Measurements from ENCODE around the gene C19orf33.

C19orf33 gene

DNA sequence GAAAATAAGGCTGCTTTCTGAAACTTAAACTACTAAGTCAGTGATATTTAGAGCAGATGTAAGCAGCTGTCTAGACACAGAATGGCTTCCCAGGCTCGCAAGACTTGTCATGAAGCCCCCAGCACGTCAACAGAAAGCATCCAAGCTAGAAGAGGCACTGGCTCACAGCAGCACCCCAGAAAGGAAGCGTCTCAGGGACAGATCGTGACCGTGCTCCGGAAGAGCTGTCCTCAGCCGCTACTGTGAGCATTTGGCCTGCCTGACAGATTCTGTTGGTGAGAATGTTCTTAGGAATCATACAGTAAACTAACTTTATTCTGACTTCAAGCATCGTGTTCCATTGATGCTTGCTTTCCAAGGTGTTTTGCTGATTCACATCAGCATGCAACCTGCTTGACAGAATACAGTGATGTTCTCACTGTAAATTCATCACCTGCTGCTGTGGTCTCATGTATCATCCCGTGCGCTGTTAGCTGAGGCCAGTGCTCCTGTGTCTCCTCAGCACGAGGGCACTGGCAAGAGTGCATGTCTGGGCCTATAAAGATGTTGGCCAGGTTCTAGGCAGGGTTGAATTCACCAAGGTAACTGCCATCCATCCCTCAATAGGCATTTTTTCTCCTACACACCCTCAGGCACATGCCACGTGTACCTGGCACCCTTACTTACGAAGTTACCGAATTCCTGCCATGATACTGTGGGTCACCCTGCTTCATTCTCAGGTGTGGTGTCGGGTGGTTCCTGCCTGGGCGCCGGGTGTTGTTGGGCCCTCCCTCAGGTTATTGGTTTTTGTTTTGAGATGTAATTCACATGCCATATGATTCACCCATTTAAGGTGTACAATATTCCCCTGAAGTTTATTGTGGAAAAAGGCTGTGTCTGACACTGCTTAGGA is 23.8 kb upstream of the C19orf33 start:
- no peak for DNase-seq (ENCODE audit: low spot score)

DNA sequence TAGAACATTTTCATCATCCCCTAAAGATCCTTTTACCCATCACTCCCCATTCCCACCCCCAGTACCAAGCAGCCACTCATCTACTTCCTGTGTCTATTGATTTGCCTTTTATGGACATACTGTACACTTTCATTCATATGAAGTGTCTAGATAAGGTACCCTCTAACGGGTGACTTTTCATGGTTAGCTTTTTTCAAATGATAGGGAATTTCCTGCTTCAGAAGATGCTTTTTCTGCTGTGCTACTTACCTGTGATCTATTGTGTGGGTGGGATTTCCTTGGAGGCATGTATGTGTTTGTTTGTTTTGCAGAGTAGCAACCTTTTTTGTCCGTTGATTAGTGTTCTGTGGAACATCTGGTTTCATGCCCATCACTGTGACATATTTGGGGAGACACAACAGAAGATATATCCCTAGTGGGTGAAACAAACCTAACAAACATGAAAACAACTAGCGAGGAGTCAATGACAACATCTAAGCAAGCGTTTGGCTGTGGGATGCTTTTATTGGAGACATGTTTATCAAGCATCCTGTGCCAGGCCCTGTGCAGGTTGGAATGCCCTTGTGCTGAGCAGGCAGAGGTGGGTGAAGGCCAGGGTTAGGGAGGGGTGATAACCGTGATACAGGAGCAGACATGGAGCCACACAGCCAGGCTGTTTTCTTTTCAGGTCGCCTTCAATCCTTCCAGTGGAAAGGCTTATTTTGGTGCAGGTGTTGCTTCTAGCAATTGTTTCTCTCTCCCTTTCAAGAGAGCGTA is 22.1 kb upstream of the C19orf33 start:
- no peak for DNase-seq (ENCODE audit: low spot score)

DNA sequence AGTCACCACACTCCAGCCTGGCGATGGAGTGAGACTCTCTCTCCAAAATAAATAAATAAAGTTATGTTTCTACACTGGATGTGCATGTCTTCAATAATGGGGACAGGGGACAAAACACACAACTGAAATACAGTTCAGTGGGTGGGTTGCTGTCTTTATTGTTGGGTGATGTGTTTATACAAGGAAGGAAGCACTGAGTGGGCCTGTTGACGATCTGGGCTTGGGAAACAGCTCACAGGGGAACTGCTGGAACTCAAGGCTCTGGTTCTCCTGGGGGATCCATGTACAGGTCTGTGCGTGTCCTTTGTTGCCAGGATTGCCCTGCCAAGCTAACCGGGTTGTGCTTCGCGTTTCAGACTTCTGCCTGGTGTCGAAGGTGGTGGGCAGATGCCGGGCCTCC is 20.8 kb upstream of the C19orf33 start:
- no peak for DNase-seq (ENCODE audit: low spot score)

GRCh38 chr19:38284422-38284821 is 19.6 kb upstream of the C19orf33 start:
- DNase-seq (ENCODE audit: low spot score) = no peak

DNA sequence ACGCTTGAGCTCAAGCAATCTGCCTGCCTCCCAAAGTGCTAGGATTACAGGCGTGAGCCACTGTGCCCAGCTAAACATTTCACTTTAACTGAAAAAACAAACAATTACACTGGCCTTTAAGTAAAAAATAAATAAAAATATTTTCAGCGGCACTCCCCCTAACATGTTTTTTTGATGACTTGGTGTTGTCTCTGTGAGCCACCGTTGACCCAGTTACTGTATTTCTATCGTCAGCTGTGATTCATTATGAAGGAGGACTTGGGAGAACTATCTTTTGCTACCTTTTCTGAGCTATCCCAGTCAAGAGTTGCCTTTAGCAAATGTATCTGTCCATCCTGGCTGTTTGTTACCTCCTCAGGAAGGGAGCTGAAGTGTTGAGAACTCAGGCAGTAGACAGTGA is 18.5 kb upstream of the C19orf33 start:
- no peak for DNase-seq (ENCODE audit: low spot score)

GRCh38 chr19:38287604-38288003 is 16.4 kb upstream of the C19orf33 start:
- no peak for DNase-seq (ENCODE audit: low spot score)

GRCh38 chr19:38288123-38288855 is 15.8 kb upstream of the C19orf33 start:
- DNase-seq (ENCODE audit: low spot score) = no peak

GRCh38 chr19:38289955-38290354 is 14.1 kb upstream of the C19orf33 start:
- DNase-seq (ENCODE audit: low spot score) = no peak

- no peak for DNase-seq (ENCODE audit: low spot score)
These were observed 13.4 kb upstream of the C19orf33 start for GRCh38 chr19:38290631-38291147.

- no peak for DNase-seq (ENCODE audit: low spot score)
These were observed 12.2 kb upstream of the C19orf33 start for GRCh38 chr19:38291855-38292254.

DNA sequence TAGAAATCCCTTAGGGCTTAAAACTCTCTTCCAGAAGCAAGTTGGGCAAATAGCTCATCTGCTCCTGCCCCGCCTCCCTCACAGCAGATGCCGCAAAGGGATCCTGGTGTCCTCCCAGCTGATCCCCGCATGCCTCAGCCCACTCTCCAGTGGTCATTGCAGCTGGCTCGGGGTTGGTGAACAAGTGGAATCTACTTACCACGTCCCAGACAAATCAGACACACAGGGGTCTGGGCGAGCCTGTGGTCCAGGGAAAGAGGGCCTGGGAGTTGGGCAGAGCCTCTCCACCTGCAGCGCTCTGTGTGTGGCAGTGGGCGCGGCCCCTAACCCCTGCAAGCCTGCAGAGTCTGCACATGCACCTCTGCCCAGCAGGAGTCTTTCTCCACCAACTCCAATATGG is 10.8 kb upstream of the C19orf33 start:
- no peak for DNase-seq (ENCODE audit: low spot score)

DNA sequence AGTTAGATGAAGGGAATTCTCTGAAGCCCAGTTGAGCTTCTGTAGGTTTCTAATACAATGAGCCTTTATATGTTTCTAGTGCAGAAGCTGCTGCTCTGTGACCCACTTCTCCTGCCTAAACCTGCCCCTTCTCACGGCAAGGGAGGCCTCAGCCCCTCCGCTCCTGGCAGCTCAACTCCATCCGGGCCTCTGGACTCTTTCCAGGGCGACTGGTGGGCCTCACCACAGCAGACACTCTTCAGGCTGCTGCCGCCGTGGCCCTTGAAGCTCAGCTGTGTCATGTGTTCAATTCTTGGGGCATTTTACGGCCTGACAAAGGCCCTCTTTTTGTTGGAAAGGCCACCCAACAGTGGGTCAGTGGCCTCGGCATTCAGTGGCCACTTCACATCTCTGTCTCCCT is 10.0 kb upstream of the C19orf33 start:
- no peak for DNase-seq (ENCODE audit: low spot score)

- DNase-seq (ENCODE audit: low spot score) = no peak
These were observed 5.0 kb upstream of the C19orf33 start for GRCh38 chr19:38298821-38299680.

- no peak for DNase-seq (ENCODE audit: low spot score)
These were observed 358 bp downstream of the C19orf33 start for GRCh38 chr19:38304352-38304865.

- DNase-seq (ENCODE audit: low spot score) = no peak
These were observed 897 bp downstream of the C19orf33 start for GRCh38 chr19:38304866-38305429.

DNA sequence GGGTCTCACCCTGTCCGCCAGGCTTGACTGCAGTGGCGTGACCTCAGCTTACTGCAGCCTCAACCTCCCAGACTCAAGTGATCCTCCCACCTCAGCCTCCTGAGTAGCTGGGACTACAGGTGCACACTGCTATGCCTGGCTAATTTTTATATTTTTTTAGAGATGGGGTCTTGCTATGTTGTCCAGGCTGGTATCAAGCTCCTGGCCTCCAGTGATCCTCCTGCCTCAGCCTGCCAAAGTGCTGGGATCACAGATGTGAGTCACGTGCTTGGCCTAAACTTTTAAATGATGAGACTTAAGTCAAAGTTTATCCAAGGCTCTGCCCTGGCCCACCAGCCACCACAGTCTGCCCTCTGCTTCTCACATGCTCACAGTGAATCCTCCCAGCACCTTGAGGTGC is 2.2 kb downstream of the C19orf33 start:
- no peak for DNase-seq (ENCODE audit: low spot score)

- DNase-seq (ENCODE audit: low spot score) = no peak
These were observed 3.0 kb downstream of the C19orf33 start for GRCh38 chr19:38307076-38307475.

DNA sequence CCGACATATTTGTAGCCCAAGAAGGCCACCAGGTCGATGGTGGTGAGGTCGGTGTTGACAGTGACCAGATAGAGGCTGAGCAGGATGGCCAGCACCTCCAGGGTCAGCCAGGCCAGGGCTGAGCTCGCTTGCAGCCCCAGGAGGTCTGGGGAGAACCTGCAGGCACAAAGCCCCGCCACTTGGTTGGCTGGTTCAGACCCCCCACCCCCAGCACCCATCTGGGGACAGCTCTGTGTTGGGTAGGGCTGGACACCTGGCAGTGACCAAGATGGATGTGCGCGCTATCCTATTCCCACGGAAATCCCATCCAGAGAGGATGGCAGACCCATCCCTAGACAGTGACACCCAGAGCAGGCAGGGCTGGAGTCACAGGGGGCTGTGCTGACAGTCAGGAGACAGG is 3.5 kb downstream of the C19orf33 start:
- DNase-seq (ENCODE audit: low spot score) = no peak

DNA sequence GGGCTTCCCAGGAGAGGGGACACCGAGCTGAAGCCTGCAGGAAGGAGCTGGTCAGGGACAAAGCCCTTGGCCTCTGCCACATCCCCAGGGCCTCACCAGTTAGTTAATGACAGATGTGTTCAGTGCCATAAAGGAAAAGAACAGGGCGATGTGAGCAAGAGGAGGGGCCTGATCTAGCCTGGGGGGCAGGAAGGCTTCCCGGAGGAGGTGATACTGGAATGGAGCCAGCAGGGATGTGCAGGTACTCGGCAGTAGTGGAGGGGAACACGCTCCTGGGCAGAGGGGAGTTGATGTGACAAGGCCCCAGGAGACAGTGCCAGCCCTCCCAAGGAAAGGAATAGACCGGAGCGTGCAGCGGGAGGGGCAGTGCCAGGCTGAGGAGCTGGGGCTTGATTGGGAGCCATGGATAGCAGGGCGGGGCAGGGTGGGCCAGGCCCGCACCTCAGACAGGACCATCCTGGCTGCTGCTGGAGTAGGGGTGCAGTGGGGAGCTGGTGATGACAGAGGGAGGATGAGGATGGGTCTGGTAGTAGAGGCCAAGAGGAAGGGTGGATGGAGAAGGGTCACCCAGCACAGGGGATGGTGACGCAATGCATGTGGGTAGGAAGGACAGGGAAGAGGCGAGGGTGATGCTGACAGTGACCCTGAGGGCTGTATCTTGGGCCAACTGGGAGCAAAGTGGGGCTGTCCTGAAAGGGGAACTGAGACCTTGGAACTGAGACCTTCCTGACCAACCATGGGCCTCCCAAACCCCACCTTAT is 4.1 kb downstream of the C19orf33 start:
- no peak for DNase-seq (ENCODE audit: low spot score)
